Measurements from ENCODE around the gene TAF11L9.

DNA sequence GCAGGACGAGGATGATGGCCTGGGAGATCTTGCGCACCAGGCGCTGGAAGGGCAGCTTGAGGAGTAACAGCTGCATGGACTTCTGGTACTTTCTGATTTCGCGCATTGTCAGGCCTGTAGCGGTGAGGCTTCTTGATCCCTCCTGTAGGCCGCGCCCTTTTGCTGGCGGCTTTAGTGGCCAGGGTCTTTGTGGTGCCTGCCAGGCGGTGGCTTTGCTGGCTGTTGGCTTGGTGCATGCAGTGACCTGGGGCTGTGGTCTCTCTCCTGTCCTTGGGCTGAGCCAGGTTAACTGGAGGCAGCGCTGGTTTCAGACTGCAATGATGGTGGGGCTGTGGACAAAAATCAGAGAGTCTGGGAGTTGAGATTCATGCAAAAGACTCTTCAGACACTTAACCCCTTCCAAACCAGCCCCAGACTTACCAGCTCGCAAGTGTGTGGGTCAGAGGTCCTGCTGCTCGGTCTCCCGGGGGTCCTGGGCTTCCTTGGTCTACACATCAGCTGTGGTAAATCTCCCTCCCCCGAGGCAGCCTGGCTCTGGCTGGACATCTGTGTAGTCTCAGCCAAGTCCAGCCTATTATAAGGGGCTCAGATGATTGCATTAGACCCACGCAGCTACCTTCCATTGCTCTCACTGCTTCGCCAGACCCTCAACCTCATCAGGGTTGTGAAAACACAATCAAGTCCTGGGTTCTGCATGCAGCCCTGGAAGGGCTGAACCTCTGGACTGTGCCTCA is 20.8 kb upstream of the TAF11L9 start:
- TF ChIP-seq CTCF (IDR thresholded peaks at IDR 0.05), result no peak
- TF ChIP-seq EP300 (IDR thresholded peaks at IDR 0.05), result no peak
- no peak for TF ChIP-seq POLR2A (IDR thresholded peaks at IDR 0.05)
